Fibroblast of lung (primary cell): ENCODE measurements around the gene TMEM267.

ENCODE experiments used
- CTCF ChIP-seq, 2 donors: IDR thresholded peaks in 1 of 2; conservative IDR thresholded peaks in 1 of 2; 1 replicate in 1 of 2; 2 replicates in 1 of 2; pipeline ENCODE4 v1.5.1; 2011 to 2012; ENCODE audit warnings: low read length in 2 of 2, control low read depth in 1 of 2, inconsistent platforms in 1 of 2, low read depth in 1 of 2, mild to moderate bottlenecking in 1 of 2
- EZH2 ChIP-seq: IDR thresholded peaks from 2 replicates; pipeline ENCODE4 v1.5.1; 2012; ENCODE audit warnings: low read length, control low read depth, mild to moderate bottlenecking; ENCODE audit errors: missing control alignments

- TF ChIP-seq CTCF (conservative IDR thresholded peaks at IDR 0.05 in 1 of 2, IDR thresholded peaks at IDR 0.05 in 1 of 2; ENCODE audit: low read depth in 1 of 2, low read length in 2 of 2) (no peak), EZH2 (no peak)
Observed at GRCh38 chr5:43520615-43521014, 37.0 kb upstream of the TMEM267 start.
